Stimulated activated CD8-positive, alpha-beta memory T cell treated with anti-CD3 and anti-CD28 coated beads, Interleukin-12 subunit alpha, Interleukin-12 subunit beta, amount 100 ng/mL, for 1 hour (primary cell): ENCODE measurements around the gene UQCRH.

Experiments
- DNase-seq: peaks from one replicate; pipeline ENCODE4 v3.0.0-alpha.2; 2020; ENCODE audit warnings: low read depth

The UQCRH gene

GRCh38 chr1:46303038-46303871, at the start of gene UQCRH, which contains the start of gene LRRC41:
UQCRH (plus strand) TSS chr1:46303698; CDS start chr1:46303767, 69 bp downstream.
LRRC41 (minus strand) TSS chr1:46303616; CDS start chr1:46303322, 294 bp downstream.
- DNase-seq, result peak; percentile 89

GRCh38 chr1:46254668-46255067, 48.8 kb upstream of the UQCRH start:
- DNase-seq, result no peak

GRCh38 chr1:46256523-46256922, 47.0 kb upstream of the UQCRH start:
- no peak for DNase-seq

DNA sequence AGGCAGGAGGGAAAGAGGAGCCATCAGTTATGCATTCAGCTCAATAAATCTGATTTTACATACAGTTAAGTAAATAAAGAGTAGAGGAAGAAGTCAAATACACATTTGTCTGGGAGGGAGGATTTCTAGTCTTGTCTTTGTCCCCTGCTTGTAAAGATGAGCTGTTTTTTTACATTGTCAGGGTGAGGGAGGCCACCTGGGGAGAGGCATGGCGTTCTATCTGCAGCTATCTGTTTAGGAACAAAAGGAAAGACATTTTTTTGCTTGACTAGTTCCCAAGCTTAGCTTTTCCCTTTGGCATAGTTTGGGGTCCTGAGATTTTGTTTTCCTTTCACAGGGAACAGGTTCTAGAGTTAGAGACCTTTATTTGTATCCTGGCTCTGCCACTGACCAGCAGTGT, 41.0 kb upstream of the UQCRH start:
- DNase-seq, result no peak

DNA sequence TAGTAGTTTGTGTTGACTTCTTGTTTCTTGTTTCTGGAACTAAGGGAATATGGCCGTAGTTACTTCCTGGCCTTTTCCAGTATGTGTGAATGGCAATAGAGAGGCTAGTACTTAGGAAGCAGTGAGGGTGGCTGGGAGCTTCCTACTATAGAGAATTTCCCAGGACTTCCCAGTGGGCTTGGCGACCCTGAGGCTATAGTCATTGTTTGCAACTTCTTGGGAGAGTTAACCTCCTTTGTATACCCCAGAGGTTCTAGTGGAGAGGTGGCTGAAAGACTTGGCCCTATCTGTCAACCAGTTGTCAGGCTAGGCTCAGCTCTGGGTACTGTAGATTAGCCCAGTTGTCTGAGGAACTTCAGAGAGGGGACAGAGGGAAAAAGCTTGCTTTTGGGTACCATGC, 40.4 kb upstream of the UQCRH start:
- DNase-seq, result no peak

DNA sequence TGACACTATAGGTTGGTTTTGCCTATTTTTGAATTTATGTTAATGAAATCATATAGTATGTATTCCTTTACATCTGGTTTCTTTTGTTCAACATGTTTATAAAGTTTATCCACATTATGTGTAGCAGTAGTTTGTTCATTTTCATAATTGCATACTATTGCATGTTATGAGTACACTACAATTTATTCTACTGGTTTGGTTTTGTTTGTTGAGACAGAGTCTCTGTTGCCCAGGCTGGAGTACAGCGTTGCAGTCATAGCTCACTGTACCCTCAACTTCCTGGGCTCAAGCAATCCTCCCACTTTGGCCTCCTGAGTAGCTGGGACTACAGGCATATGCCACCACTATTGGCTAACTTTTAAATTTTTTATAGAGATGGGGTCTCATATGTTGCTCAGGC, 34.9 kb upstream of the UQCRH start:
- DNase-seq, result no peak

- no peak for DNase-seq
Observed at GRCh38 chr1:46274225-46275029, 29.1 kb upstream of the UQCRH start.

DNA sequence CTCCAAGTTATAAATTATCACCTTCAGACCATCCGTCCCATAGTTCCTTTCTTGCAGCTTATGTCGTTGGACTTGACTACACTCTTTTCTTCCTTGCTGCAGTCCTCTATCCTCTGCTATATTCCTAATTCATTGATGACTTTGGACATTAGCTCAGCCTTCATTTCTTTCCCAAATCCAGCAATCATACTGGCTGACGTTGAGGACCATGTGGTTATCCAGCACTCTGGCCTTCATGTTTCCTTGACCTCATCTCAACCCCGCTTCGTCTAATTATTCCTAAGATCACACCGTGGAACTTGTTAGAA, 28.5 kb upstream of the UQCRH start:
- no peak for DNase-seq

- no peak for DNase-seq
Observed at GRCh38 chr1:46277658-46278373, 25.7 kb upstream of the UQCRH start.

- DNase-seq, result no peak
Observed at GRCh38 chr1:46278807-46279206, 24.7 kb upstream of the UQCRH start.

DNA sequence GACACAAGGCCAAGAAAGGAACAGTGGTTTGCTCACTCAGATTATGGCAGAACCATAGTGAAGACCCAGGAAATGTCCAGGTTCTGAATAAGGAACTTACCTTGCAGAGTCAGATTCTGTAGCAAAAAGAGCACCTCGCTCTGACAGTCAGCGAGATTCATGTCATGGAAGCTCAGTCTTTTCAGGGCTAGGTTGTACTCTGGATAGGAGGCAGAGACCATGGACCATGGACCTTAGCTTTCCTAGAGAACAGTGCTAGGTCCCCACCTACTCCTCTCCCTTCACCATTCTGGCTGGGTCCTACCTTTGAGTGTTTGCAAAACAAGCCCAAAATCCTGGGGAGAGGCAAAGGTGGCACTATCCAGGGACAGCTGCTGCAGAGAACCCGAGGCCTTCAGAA, 23.4 kb upstream of the UQCRH start:
- DNase-seq, result no peak

DNA sequence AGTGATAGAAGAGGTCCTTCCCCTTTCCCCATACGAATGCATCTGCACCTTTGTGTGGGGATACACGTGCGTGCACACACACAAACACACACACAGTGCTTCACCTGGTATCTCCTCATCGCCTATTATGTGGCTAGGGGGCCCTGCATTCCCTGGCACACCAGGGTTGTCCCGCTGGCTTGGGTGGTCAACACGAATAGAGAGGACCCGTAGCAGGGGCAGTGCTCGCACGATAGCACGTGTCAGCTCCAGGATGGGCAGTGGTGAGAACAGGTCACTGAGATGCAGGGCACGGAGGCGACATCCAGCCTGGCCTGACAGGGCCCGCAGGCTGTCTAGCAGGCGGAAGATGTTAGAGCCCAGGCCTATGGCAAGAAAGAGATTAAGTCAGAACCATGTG, 22.5 kb upstream of the UQCRH start:
- DNase-seq, result no peak

DNA sequence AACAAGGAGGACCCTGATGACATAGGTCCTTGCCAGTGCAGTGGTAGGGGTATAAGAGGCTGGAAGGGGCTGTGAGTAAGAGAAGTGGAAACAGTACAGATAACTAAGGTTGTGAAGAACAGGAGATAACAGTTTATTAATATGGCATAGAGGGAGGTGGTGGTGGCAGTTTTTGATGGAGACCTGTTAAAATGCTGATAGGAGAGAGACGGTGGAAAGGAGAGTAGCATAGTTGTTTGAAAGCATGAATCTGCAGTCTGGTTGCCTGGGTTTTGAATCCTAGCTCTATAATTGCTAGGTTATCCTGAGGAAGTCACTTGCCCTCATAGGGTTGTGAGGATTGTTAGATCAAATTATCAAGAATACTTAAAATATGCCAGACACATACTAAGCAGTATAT, 19.4 kb upstream of the UQCRH start:
- DNase-seq, result no peak

DNA sequence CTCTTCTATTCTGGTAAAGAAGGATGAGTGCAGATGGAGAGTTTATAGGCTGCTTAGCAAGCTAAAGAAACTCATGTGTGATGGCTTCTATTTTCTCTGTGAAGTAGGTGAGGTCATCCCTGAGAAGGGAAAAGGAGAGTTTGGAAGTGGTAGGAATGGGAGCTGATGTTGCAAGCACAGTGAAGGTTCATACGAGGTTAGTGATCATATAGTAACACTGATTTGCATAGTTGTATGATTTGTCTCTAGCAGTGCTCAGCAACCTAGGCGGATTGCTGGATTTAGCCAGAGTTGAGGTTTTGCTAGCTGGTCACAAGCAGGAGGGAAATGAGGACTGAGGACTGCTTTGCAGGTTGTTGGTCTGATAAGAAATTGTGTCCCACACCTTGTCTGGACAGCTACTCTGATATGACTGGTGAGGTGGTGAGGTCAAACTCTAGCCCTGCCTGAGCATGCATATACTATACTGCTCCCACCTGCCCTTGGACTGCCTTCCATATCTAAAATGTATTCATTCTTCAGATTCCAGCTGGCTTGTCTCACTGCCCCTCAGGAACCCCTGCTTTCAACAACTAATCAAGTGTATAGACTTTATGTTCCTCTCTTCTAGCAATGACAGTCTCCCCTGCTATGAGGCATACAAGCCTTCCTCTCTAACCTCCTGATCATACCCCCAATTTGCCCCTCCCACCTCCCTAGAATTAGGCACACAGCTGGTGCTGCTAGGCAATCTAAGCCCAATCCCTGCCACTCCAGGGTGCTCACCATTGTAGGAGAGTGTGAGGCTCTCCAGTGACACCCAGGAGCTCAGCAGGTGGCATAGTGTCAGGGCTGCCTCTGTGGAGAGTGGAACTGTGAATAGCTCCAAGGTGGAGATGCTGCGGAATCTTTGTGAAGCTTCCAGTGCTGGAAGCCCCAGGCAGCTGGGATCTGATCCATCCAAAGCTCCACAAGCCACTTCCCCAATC, 18.6 kb upstream of the UQCRH start:
- no peak for DNase-seq

GRCh38 chr1:46285730-46286477, 17.6 kb upstream of the UQCRH start:
- no peak for DNase-seq

DNA sequence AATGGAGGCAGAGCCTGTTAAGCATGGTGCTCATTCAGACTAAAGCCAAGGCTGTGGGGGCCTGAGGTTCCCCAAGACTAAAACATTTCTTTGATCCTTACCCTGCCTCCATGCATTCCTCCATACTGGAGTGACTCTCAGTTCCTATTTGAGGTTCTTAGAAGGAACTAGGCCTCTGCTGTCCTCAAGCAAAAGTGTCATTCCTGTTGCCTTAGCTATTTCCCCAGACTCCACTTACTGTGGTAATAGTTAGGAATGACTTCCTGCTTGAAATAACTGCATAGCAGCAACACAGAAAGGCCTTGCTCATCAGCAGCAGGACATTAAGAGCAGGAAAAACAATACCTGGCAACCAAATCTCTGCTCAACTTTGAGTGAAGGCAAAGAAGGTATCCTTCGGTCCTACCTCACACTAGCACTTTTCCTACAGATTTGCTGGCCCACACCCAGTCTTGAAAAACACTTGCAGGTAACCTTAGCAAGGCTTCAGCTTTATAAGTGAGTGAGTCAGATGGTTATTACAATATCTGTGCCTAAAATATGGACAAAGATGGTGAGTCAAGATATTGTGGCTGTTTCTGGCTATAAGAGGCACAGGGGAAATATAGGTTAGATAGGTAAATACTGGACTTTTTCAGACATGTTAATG, 14.9 kb upstream of the UQCRH start:
- no peak for DNase-seq

GRCh38 chr1:46289134-46289494, 14.4 kb upstream of the UQCRH start:
- no peak for DNase-seq

GRCh38 chr1:46289976-46290375, 13.5 kb upstream of the UQCRH start:
- no peak for DNase-seq

GRCh38 chr1:46295306-46295705, 8.2 kb upstream of the UQCRH start:
- DNase-seq, result no peak

GRCh38 chr1:46298387-46298786, 5.1 kb upstream of the UQCRH start:
- no peak for DNase-seq
